GM12878 (cell line): ENCODE results near the gene SNAP47. TPM values are rescaled to one million over a fixed set of nuclear protein-coding genes. Genes with fewer than 3 reads are reported as not detected.

Source experiments
- ATAC-seq: fragments of 200-7000 bp; cut with Tn5 transposase; 3 replicates; pipeline ENCODE4 v1.9.1; 2020; ENCODE audit warnings: mild to moderate bottlenecking, moderate library complexity
- BruUV-seq: library from RNA; stranded (reverse); fragments of 400-500 nt; replicated peaks from 2 replicates; lab custom pipeline; 2021; lab: Mats Ljungman, UMichigan
- CTCF ChIA-PET: fragments of 300-600 bp; sonication (Branson Sonifier 250); formaldehyde crosslinking; extraction: SDS; loops from one replicate; lab custom pipeline; 2021; ENCODE audit warnings: inconsistent platforms; lab: Yijun Ruan, JAX
- POLR2A ChIA-PET: fragments of 350-600 bp; formaldehyde crosslinking; extraction: SDS; loops from one replicate; lab custom pipeline; 2021; ENCODE audit warnings: inconsistent platforms; lab: Charles Lee
- RAD21 ChIA-PET: fragments of 300-600 bp; sonication (Branson Sonifier 250); formaldehyde crosslinking; loops from one replicate; lab custom pipeline; 2023; ENCODE audit warnings: antibody characterized with exemption; ENCODE audit not compliant: unreplicated experiment; lab: Charles Lee
- SMC1A ChIA-PET: fragments of 300-600 bp; sonication (Branson Sonifier 250); formaldehyde crosslinking; loops from one replicate; lab custom pipeline; 2023; ENCODE audit not compliant: unreplicated experiment, uncharacterized antibody; lab: Charles Lee
- DNase-seq: peaks from one replicate; pipeline ENCODE4 v3.0.0-alpha.2; 2011; ENCODE audit warnings: low read depth, low spot score
- FAIRE-seq: peaks from 3 replicates; lab custom pipeline; 2011; peaks lifted over from hg19 to GRCh38; lab: Jason Lieb, UNC
- H2AFZ ChIP-seq: 2 replicates; pipeline ENCODE4 v1.6.0; 2011; ENCODE audit warnings: low read depth, low read length, control low read depth; ENCODE audit not compliant: control insufficient read depth
- H3K27ac ChIP-seq: 2 replicates; pipeline ENCODE4 v1.5.1; 2011; ENCODE audit warnings: control low read depth; ENCODE audit not compliant: control insufficient read depth, insufficient read depth
- H3K27me3 ChIP-seq, 2 experiments: replicated peaks in 1 of 2; 2 replicates each; pipeline versions ENCODE4 v1.6.0 to v1.6.1; 2011; ENCODE audit warnings: low read length in 1 of 2; ENCODE audit not compliant: control insufficient read depth in 2 of 2, insufficient read depth in 2 of 2
- H3K36me3 ChIP-seq, 2 experiments: 2 replicates each; pipeline ENCODE4 v1.5.1; 2011; ENCODE audit warnings: low read length in 1 of 2; ENCODE audit not compliant: control insufficient read depth in 2 of 2, insufficient read depth in 2 of 2
- H3K4me1 ChIP-seq: 2 replicates; pipeline ENCODE4 v1.6.1; 2011; ENCODE audit warnings: mild to moderate bottlenecking, low read length, moderate library complexity, mixed read lengths; ENCODE audit not compliant: control insufficient read depth, insufficient read depth
- H3K4me2 ChIP-seq: 2 replicates; pipeline ENCODE4 v1.6.0; 2011; ENCODE audit warnings: control low read depth; ENCODE audit not compliant: control insufficient read depth, insufficient read depth
- H3K4me3 ChIP-seq: fragments of 200-600 bp; sonication (generic); 2 replicates; pipeline ENCODE4 v1.5.1; 2016
- H3K79me2 ChIP-seq: 2 replicates; pipeline ENCODE4 v1.6.0; 2011; ENCODE audit warnings: low read length; ENCODE audit not compliant: control insufficient read depth, insufficient read depth
- H3K9ac ChIP-seq: 2 replicates; pipeline ENCODE4 v1.8.0; 2011; ENCODE audit warnings: low read length, control low read depth, mixed read lengths; ENCODE audit not compliant: control insufficient read depth, insufficient read depth
- H3K9me3 ChIP-seq: replicated peaks from 3 replicates; pipeline ENCODE4 v1.5.1; 2011; ENCODE audit warnings: mild to moderate bottlenecking, low read length; ENCODE audit not compliant: control insufficient read depth, insufficient read depth
- H4K20me1 ChIP-seq: 2 replicates; pipeline ENCODE4 v1.6.0; 2011; ENCODE audit not compliant: control insufficient read depth, insufficient read depth
- LARP7 ChIP-seq: fragments of 450-650 bp; IDR thresholded peaks from 2 replicates; pipeline ENCODE4 v1.6.1; 2017; ENCODE audit warnings: mild to moderate bottlenecking
- MXI1 ChIP-seq: fragments of 150-350 bp; IDR thresholded peaks from 2 replicates; pipeline ENCODE4 v1.6.1; 2011; ENCODE audit warnings: low read depth, mild to moderate bottlenecking, inconsistent platforms, low read length, improper control_type of control experiment
- NRF1 ChIP-seq: conservative IDR thresholded peaks from 2 replicates; pipeline ENCODE4 v1.6.1; 2011; ENCODE audit warnings: mild to moderate bottlenecking, low read depth, low read length, improper control_type of control experiment
- PAX5 ChIP-seq: IDR thresholded peaks from 2 replicates; pipeline ENCODE4 v1.6.1; 2011; ENCODE audit warnings: low read depth, low read length, borderline replicate concordance
- PML ChIP-seq: IDR thresholded peaks from 2 replicates; pipeline ENCODE4 v1.6.1; 2012; ENCODE audit warnings: low read length, inconsistent platforms
- POLR2A ChIP-seq: IDR thresholded peaks from 2 replicates; pipeline ENCODE4 v1.6.1; 2011; ENCODE audit warnings: low read depth, mild to moderate bottlenecking, low read length
- POLR2AphosphoS2 ChIP-seq: IDR thresholded peaks from 2 replicates; pipeline ENCODE4 v1.6.1; 2011; ENCODE audit warnings: low read depth, mild to moderate bottlenecking, low read length, improper control_type of control experiment, moderate library complexity
- RAD21 ChIP-seq: IDR thresholded peaks from 2 replicates; pipeline ENCODE4 v1.6.1; 2011; ENCODE audit warnings: mild to moderate bottlenecking, low read depth, low read length, moderate library complexity; ENCODE audit not compliant: insufficient read depth
- SIN3A ChIP-seq: IDR thresholded peaks from 2 replicates; pipeline ENCODE4 v1.6.1; 2012; ENCODE audit warnings: low read depth, low read length, improper control_type of control experiment
- SMC3 ChIP-seq: IDR thresholded peaks from 2 replicates; pipeline ENCODE4 v1.6.1; 2011; ENCODE audit warnings: low read length, improper control_type of control experiment, borderline replicate concordance
- ZNF24 ChIP-seq: fragments of 450-650 bp; IDR thresholded peaks from 2 replicates; pipeline ENCODE4 v1.6.1; 2017; ENCODE audit warnings: antibody characterized with exemption, mild to moderate bottlenecking
- ZNF384 ChIP-seq: IDR thresholded peaks from 2 replicates; pipeline ENCODE4 v1.6.1; 2012; ENCODE audit warnings: low read depth, mild to moderate bottlenecking, low read length, improper control_type of control experiment, borderline replicate concordance
- whole genome bisulfite sequencing: methylation state at CpG from one replicate; pipeline ENCODE4 v1.1.6; 2016; ENCODE audit warnings: low lambda C conversion rate; ENCODE audit not compliant: insufficient replicate concordance, insufficient coverage; ENCODE audit errors: missing lambda C conversion rate; 5-methylcytosine and 5-hydroxymethylcytosine counted together
- in situ Hi-C: fragments of 300-500 bp; cut with MboI; formaldehyde crosslinking; loops from 9 replicates; pipeline ENCODE4 v1.14.3; 2018; ENCODE audit warnings: mixed read lengths
- intact Hi-C: fragments of 100-400 bp; cut with micrococcal nuclease; formaldehyde crosslinking; loops from one replicate; pipeline ENCODE4 v1.14.2; 2022; ENCODE audit not compliant: unreplicated experiment
- polyA plus RNA-seq, 11 experiments: library from polyadenylated mRNA; depleted of rRNA in 4 of 11; unstranded in 6 of 11; stranded (reverse) in 5 of 11; fragments of >200 nt; fragmentation: Nextera tagmentation in 4 of 11; fragmentation: Illumina TruSeq in 1 of 11; extraction: Ambion mirVana in 4 of 11; extraction: Trizol in 1 of 11; gene quantifications; 1 replicate in 1 of 11; 2 replicates in 10 of 11; pipeline versions ENCODE4 v1.2.1 to v1.2.3, GENCODE V29; 2011 to 2016; ENCODE audit warnings: inconsistent platforms in 2 of 11, missing spikeins in 2 of 11, low read depth in 1 of 11
- total RNA-seq, 4 experiments: library from RNA; depleted of rRNA in 3 of 4; stranded (reverse); fragments of >200 nt in 3 of 4; fragmentation: Illumina TruSeq in 1 of 4; extraction: Trizol in 1 of 4; gene quantifications; 2 replicates each; pipeline versions ENCODE4 v1.2.1 to v1.2.3, GENCODE V29; 2013 to 2021
- TF ChIP-seq, protein P1 (sequence below): fragments of 450-650 bp; IDR thresholded peaks from 2 replicates; pipeline ENCODE4 v1.6.1; 2018; ENCODE audit warnings: mild to moderate bottlenecking, low read depth, moderate library complexity; ENCODE audit not compliant: partially characterized antibody
- TF ChIP-seq, protein P2 (sequence below), 3 experiments: IDR thresholded peaks in 2 of 3; conservative IDR thresholded peaks in 1 of 3; 2 replicates each; pipeline ENCODE4 v1.5.1; 2011; ENCODE audit warnings: low read depth in 3 of 3, low read length in 3 of 3, mild to moderate bottlenecking in 3 of 3, control low read depth in 2 of 3, moderate library complexity in 2 of 3, inconsistent platforms in 1 of 3, mixed read lengths in 1 of 3; ENCODE audit not compliant: control insufficient read depth in 2 of 3, insufficient read depth in 1 of 3; ENCODE audit errors: extremely low read depth in 1 of 3

Gene SNAP47
- total and polyA plus RNA-seq, 10 of the 15 experiments (the other 5 are each of a cell fraction or from before 2014, with no cell fraction given), result 1.3 to 39.6 (median 25.2) TPM

DNA sequence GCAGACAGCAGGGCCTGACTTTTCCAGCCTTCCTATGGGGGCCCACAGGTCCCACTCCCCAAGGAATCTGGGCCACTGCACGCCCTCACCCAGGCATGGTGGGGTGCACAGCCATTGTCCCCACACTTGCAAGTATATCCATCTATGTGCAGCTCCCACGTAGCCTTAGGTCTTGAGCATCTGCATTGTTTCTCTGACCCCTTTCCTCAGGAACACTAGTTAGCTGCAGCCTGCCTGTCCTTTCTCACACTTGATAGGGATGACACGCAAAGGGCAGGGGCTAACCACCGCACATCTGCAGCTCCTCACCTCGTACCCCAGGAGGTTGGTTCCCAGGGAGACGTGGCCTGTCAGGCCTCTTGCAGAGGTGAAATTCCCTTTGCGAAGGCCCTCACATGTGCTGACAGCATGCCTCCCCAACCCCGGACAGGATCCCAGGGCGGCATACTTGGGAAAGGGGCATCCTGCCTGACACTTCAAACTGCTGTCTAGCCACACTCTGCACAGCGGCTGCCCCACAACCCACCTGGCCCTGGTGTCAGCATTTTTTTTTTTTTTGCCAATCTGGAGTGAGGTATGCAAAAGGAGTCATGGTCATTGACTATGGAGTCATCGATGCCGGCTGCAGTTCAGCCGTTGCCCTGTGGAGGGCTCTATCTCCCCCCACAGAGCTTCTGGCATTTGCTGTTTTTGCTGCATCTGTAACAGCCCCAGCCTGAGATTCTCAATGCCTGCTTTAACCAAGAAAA, 5.2 kb upstream of the SNAP47 start:
- DNase-seq, result no peak
- ChIA-PET POLR2A (interaction anchor here (1.1 kb wide), 1 partner anchor 33 kb away, joined by 3 read pairs; no protein-coding TSS in a partner anchor), RAD21 (interaction anchor here (0.9 kb wide), 1 partner anchor 28 kb away, joined by 3 read pairs; no protein-coding TSS in a partner anchor), CTCF (interaction anchor here (1.2 to 1.7 kb wide), 2 partner anchors 31 to 269 kb away, joined by 3 read pairs; no protein-coding TSS in a partner anchor), SMC1A (no interaction called here)
- TF ChIP-seq PML (0 out of 2 replicates have a peak, but pooled peaks have one; percentile 20), POLR2A (peak; percentile 34), ZNF384 (peak; percentile 37; the same call in 1 of the 2 replicates), SMC3 (peak; percentile 30; the same call in 1 of the 2 replicates), RAD21 (peak; percentile 50; the same call in 1 of the 2 replicates), NRF1 (no peak), POLR2AphosphoS2 (0 out of 2 replicates have a peak, but pooled peaks have one; percentile 21), SIN3A (no peak), LARP7 (0 out of 2 replicates have a peak, but pooled peaks have one; percentile 19), MXI1 (no peak), ZNF24 (no peak), PAX5 (peak; percentile 75)
- TF ChIP-seq, protein P1, sequence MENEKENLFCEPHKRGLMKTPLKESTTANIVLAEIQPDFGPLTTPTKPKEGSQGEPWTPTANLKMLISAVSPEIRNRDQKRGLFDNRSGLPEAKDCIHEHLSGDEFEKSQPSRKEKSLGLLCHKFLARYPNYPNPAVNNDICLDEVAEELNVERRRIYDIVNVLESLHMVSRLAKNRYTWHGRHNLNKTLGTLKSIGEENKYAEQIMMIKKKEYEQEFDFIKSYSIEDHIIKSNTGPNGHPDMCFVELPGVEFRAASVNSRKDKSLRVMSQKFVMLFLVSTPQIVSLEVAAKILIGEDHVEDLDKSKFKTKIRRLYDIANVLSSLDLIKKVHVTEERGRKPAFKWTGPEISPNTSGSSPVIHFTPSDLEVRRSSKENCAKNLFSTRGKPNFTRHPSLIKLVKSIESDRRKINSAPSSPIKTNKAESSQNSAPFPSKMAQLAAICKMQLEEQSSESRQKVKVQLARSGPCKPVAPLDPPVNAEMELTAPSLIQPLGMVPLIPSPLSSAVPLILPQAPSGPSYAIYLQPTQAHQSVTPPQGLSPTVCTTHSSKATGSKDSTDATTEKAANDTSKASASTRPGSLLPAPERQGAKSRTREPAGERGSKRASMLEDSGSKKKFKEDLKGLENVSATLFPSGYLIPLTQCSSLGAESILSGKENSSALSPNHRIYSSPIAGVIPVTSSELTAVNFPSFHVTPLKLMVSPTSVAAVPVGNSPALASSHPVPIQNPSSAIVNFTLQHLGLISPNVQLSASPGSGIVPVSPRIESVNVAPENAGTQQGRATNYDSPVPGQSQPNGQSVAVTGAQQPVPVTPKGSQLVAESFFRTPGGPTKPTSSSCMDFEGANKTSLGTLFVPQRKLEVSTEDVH, result no peak
- TF ChIP-seq, protein P2, sequence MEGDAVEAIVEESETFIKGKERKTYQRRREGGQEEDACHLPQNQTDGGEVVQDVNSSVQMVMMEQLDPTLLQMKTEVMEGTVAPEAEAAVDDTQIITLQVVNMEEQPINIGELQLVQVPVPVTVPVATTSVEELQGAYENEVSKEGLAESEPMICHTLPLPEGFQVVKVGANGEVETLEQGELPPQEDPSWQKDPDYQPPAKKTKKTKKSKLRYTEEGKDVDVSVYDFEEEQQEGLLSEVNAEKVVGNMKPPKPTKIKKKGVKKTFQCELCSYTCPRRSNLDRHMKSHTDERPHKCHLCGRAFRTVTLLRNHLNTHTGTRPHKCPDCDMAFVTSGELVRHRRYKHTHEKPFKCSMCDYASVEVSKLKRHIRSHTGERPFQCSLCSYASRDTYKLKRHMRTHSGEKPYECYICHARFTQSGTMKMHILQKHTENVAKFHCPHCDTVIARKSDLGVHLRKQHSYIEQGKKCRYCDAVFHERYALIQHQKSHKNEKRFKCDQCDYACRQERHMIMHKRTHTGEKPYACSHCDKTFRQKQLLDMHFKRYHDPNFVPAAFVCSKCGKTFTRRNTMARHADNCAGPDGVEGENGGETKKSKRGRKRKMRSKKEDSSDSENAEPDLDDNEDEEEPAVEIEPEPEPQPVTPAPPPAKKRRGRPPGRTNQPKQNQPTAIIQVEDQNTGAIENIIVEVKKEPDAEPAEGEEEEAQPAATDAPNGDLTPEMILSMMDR (IDR thresholded peaks at IDR 0.05 in 2 of 3, conservative IDR thresholded peaks at IDR 0.05 in 1 of 3; ENCODE audit: control insufficient read depth in 2 of 3, extremely low read depth in 1 of 3, insufficient read depth in 1 of 3, low read depth in 3 of 3, low read length in 3 of 3), result peak; percentile 61 to 81 (median 64)
- intact Hi-C loops (loop anchor here (5.0 to 10.0 kb wide), 3 partner anchors 55 to 245 kb away; partner anchors contain the start of gene ZNF678), in situ Hi-C loops (no loop called here)
- no peak overlapping the region for H3K27ac ChIP-seq
- no peak overlapping the region for H2AFZ ChIP-seq
- no TSS peak for BruUV-seq
- peak; percentile 28 for ATAC-seq
- H3K4me2 ChIP-seq, result no peak overlapping the region
- no peaks in the 10 kb centered on the region for H4K20me1 ChIP-seq
- peaks cover 2% of the 10 kb centered on the region; the same call in 2 of the 3 replicates for H3K9me3 ChIP-seq
- H3K79me2 ChIP-seq, result peaks cover 14% of the 10 kb centered on the region
- no peak overlapping the region for H3K4me3 ChIP-seq
- H3K27me3 ChIP-seq, result no peaks in the 10 kb centered on the region
- peaks cover 17% of the 10 kb centered on the region for H3K4me1 ChIP-seq
- FAIRE-seq, result no peak
- H3K9ac ChIP-seq, result no peak overlapping the region
- H3K36me3 ChIP-seq, result peaks cover 0 to 6% of the 10 kb centered on the region in 2 experiments; a peak in 3 of 4 replicates
- 57% methylated on average over 13 of the region's 13 CpGs for WGBS
